ENCODE data around the gene CC2D2B. TPM values are rescaled to one million over a fixed set of nuclear protein-coding genes. Genes with fewer than 3 reads are reported as not detected.
"Not testable (repeated sequence)": the region's sequence is repeated elsewhere in the genome, so short reads cannot be mapped to it uniquely, and the experiment has no call there.

The CC2D2B gene
- 0.04 and 0.20 TPM in 2 replicates for total RNA-seq

- peak; percentile 30 for DNase-seq (ENCODE audit: low read depth, low spot score)
Measured at GRCh38 chr10:95907456-95908253, at the start of gene CC2D2B. CC2D2B (plus strand) TSS chr10:95907975; CDS start chr10:95911324, 3,349 bp downstream.

GRCh38 chr10:95860166-95860940, 47.4 kb upstream of the CC2D2B start:
- no peak for DNase-seq (ENCODE audit: low read depth, low spot score)

- no peak for DNase-seq (ENCODE audit: low read depth, low spot score)
Measured at GRCh38 chr10:95861386-95861785, 46.4 kb upstream of the CC2D2B start.

- DNase-seq (ENCODE audit: low read depth, low spot score), result peak; percentile 20
Measured at GRCh38 chr10:95864906-95865813, 42.6 kb upstream of the CC2D2B start.

GRCh38 chr10:95865814-95866466, 41.8 kb upstream of the CC2D2B start:
- DNase-seq (ENCODE audit: low read depth, low spot score), result no peak

GRCh38 chr10:95866467-95866842, 41.3 kb upstream of the CC2D2B start:
- DNase-seq (ENCODE audit: low read depth, low spot score), result no peak

GRCh38 chr10:95867866-95868265, 39.9 kb upstream of the CC2D2B start:
- DNase-seq (ENCODE audit: low read depth, low spot score), result no peak

GRCh38 chr10:95872158-95872711, 35.5 kb upstream of the CC2D2B start:
- no peak for DNase-seq (ENCODE audit: low read depth, low spot score)

- no peak for DNase-seq (ENCODE audit: low read depth, low spot score)
Measured at GRCh38 chr10:95873139-95873538, 34.6 kb upstream of the CC2D2B start.

GRCh38 chr10:95873651-95874050, 34.1 kb upstream of the CC2D2B start:
- DNase-seq (ENCODE audit: low read depth, low spot score), result no peak

- not testable (repeated sequence) for DNase-seq (ENCODE audit: low read depth, low spot score)
Measured at GRCh38 chr10:95874783-95875182, 33.0 kb upstream of the CC2D2B start.

- DNase-seq (ENCODE audit: low read depth, low spot score), result no peak
Measured at GRCh38 chr10:95876756-95877155, 31.0 kb upstream of the CC2D2B start.

GRCh38 chr10:95877881-95878280, 29.9 kb upstream of the CC2D2B start:
- no peak for DNase-seq (ENCODE audit: low read depth, low spot score)

- DNase-seq (ENCODE audit: low read depth, low spot score), result no peak
Measured at GRCh38 chr10:95880704-95881103, 27.1 kb upstream of the CC2D2B start.

- DNase-seq (ENCODE audit: low read depth, low spot score), result no peak
Measured at GRCh38 chr10:95881316-95881715, 26.5 kb upstream of the CC2D2B start.

GRCh38 chr10:95889830-95890229, 17.9 kb upstream of the CC2D2B start:
- DNase-seq (ENCODE audit: low read depth, low spot score), result no peak

GRCh38 chr10:95896071-95896850, 11.5 kb upstream of the CC2D2B start:
- no peak for DNase-seq (ENCODE audit: low read depth, low spot score)

- not testable (repeated sequence) for DNase-seq (ENCODE audit: low read depth, low spot score)
Measured at GRCh38 chr10:95905897-95906580, 1.7 kb upstream of the CC2D2B start.

All from pulmonary artery endothelial cell (primary cell).